NCI-H2107 treated with DMSO at 0.1 percent for 48 hours (cell line): ENCODE results near the gene MYH8.

ENCODE experiments used
- DNase-seq: peaks from one replicate; lab custom pipeline; 2025; ENCODE audit not compliant: unreplicated experiment; lab: John Stamatoyannopoulos, UW

MYH8 gene

DNA sequence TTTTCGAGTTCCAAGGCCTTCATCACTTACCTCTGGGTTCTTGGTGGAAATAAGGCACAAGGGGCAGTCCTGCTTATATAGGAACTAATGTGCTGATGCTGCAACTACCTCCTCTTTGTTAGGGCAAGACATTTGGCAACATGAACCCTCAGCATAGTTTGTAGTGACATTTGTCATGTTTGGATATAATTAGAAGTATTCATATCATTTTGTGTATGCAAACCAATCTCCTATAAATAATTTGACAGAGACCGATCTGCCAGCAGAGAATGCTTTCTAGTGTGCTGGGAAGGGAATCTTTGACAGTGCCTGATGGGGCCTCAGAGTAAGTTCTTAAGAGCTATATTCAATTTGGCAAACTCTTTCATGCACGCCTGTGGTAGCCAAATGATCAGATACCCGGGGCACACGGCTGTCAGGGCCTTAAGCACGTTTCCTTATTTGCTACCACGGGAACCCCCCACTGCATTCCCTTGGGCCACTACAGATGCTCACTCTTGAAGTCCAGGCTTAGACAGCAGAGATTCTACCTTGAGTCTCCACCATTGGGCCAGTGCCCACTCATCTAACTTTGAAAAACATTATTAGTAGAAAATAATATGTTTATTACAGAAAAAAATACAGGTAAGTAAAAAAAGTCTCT lies at the start of gene MYH8:
MYH8 (minus strand) TSS at position 51 of the 643 bp plus-strand sequence. CDS start 1,723 bp downstream, outside the sequence.
- no peak for DNase-seq

DNA sequence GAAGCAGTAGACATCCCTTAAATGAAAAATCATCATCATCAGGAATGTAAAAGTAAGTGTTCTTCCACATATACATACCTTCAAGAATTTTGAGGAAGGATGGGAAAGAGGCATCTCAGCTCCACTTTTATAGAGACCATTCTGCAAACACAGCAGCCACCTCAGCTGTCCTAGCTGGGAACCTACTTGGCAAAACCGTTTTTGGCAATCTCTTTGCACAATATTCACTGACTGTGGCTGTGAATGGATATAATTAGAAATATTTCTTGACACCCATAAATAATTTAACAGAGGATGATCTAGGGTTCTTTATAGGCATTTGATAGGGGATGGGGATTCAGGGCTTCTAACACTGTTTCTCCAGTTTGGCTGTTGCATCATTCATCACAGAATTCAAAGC lies 47.7 kb upstream of the MYH8 start, which contains the start of gene MYH4:
MYH4 (minus strand) TSS at position 101 of the 400 bp plus-strand sequence. CDS start 2,814 bp downstream, outside the sequence.
- no peak for DNase-seq

DNA sequence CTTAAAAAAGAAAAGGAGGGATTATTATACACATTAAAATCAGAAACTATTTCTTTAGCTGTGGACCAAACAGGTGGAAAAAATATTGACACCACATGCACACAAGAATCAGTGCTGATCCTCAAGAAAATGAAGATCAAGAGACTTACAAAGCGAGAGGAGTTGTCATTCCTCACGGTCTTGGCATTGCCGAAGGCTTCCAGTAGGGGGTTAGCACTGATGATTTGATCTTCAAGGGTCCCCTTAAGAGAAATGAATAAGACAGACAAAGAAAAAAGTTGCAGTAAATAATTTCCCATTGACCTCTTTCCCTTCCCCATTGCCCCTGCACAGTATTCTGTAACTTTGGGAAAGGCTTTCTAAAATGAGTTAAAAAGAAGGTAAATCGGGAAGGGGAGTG lies 41.7 kb upstream of the MYH8 start:
- DNase-seq, result no peak

DNA sequence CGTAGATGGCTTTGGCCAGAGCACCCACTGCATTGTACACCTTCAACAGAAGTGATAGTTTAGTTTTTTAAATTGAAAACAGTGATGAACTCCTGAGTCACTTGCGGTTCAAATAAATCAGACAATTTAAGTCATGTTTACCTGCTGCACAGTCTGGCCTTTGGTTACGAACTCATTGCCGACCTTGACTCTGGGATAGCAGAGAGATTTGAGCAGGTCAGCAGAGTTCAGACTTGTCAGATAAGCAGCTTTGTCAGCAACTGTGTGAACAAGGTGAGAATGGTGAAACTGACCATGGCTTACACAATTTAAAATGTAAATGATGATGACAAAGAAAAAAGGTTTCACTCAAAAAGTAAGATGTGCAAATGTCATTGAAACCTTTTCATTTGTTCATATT lies 38.3 kb upstream of the MYH8 start:
- no peak for DNase-seq

DNA sequence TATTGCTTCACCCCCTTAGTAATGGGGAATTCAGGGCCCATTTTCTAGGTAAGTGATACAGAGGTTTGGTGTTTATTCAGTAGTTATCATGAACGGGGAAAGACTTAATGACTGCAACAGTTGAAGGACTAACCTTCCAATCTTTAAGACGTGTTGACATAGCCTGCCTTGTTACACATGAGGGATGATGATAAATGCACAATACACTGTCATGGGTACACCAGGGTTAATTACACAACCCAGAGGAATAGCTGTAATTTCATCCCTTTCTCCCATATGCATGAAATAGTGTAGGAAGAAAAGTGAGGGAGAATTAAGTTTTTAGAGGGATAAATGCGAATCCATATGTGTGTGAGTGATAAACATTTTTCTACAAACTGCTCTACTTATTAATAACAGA lies 37.0 kb upstream of the MYH8 start:
- DNase-seq, result no peak

DNA sequence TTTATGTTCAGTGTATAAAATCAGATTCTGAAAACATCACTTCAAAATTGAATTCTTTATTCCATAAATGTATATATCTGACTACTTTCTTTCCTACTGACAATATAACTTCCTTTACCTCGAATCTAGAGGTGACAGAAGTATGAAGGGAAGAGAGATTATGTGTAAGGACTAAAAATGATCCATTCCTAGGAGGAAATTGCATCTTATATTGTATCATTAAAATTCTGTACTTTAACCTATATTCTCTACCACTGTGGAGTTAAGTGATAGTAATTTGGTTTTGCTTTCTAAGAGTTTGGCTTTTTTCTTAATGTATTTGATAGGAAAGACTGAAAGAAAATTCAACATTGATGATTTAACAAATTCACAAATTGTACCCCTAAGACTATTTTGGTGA lies 36.2 kb upstream of the MYH8 start:
- DNase-seq, result no peak

DNA sequence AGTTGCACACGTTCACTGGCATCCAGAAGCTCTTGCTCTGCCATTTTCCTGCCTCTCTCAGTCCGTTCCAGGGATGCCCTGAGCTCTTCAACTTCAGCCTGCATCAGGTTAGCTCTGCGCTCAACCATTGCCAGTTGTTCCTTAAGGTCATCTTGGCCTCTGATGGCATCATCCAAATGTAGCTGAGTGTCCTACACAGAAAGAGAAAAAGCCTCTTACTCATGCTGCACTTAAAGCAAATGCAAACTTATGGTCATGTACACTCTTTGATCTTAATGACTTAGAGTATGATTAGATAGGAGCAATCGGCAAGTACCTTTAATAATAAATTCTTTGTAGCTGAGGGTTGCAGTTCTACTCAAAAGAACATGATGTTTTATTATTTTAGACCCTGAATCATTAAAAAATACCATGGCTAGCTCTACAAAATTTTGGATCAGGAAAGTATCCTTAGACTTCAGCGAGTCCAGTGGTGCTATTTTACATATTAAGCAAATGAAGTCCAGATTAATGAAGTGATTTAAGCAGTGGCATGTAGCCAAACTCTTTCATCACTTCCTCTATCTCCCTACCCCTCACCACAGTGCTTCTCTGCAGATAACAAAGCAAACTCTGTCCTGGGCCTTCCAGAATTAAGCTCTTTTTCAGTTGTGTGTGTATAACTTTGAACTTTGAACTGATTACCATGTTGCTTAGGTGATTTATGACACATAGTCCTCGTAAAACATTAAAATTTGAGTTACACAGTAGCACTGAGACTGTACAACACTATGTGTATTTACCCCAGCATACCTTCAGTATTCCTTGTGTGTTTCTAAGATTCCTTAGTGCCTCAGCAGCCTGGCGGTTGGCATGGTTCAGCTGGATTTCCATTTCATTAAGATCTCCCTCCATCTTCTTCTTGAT lies 25.5 kb upstream of the MYH8 start:
- DNase-seq, result no peak

DNA sequence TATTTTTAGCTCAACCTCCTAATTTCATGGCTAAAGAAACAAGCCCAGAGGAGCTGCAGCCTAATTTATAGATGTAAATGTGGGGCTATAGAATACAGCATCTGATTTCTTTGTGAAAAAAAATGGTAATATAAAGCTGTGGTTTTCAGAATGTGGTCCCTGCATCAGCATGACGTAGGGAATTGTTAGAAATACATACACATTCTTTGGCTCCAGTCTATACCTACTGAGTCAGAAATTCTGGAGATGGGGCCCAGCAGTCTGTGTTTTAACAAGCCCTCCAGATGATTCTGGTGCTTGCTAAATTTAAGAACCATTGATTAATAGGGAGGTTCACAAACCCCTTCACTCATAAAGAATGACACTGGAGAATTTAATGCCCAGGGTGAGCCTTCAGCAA lies 18.1 kb upstream of the MYH8 start:
- no peak for DNase-seq

DNA sequence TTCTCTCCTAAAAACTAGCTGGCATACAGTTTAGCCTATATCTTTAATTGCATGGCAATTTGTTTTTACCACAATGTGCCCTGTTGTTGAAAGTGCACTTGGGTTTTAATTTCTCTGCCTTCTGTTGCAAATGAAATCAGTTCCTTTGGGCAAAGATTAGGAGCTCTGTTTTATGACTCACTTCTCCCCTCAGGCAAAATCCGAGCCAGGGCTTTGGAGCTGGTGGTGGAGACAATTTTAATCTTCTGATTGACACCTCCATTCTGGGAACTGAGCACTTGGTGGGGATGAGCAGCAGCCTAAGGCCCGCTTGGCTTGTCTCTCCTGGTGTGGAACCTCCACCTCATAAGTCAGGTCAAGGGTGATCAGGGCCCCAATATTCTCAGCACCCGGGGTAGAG lies 13.3 kb upstream of the MYH8 start:
- no peak for DNase-seq

DNA sequence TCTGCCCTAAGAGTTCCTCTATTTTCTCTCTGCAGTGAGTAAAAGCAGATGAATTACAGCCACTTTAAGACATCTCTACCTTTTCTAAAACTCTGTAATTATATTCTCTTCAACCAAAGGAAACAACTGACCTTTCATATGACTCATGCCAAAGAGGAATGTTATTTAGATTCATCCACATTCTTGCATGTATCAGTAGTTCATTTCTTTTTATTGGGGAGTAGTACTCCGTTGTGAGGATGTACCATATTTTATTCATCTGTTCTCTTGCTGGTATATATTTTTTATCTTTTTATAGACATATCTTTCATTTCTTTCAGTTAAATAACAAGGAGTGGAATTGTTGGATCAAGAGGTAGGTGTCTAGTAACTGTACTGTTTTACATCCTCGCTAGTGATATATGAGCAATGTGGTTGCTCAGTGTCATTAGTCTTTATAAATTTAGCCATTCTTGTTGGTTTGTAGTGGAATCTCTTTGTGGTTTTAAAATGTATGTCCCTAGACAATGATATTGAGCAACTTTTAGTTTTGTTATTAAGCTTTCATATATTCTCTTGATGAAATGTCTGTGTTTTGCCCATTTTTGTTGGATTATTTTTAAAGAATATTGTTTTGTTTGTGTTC lies 7.8 kb upstream of the MYH8 start:
- no peak for DNase-seq

DNA sequence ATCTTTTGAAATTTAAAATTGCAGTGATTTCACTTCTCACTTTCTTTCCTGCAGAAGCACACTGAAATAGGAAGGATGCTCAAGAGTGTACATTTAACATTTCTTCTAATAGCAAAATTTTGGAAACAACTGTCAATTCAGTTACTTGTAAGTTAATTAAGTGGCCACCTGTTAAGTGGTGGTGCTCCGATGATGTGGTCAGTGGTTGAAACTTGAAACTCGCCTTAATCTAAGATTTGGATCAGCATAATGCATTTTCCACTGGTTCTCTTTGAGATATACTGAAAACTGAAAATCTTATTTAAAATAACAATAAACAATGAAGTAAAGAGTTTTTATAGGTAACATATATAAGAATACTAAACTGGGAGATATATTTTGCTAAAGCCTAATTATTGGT lies 7.0 kb upstream of the MYH8 start:
- DNase-seq, result no peak

DNA sequence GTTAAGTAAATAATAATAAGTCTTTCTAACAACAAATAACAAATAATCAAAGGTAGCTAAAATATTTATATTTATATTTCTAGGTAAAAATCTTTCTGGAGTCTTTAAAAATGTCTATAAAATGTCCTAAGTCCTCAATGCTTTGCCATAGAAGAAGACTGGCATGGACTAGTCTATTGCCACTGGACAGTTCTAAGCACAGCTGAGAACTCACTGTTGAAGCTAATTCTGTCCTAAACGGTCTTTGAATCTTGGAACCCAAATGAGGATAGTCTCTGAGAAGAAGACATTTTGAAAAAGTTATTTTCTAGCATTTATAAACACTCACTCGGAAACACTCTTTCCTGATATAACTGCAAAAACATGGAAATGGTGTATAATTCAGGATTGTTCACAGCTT lies 539 bp downstream of the MYH8 start:
- no peak for DNase-seq

DNA sequence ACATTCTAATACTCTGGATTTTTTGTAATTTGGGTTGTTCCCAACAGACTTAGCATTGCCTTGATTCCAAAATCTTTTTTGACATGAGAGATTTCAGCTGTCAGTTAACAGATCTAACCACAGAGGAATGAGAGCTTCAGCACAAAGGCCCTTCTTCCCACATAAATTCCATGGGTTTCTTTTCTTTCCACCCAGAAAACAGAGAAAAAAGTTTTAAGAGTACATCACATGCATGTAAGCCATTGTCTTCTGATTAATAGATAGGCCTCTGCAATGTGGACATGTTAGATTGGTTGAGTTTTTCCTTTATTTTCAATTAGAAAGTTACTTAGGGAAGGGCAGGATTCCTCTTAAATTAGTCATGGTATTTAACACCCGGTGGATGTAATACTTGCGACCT lies 939 bp downstream of the MYH8 start:
- no peak for DNase-seq

DNA sequence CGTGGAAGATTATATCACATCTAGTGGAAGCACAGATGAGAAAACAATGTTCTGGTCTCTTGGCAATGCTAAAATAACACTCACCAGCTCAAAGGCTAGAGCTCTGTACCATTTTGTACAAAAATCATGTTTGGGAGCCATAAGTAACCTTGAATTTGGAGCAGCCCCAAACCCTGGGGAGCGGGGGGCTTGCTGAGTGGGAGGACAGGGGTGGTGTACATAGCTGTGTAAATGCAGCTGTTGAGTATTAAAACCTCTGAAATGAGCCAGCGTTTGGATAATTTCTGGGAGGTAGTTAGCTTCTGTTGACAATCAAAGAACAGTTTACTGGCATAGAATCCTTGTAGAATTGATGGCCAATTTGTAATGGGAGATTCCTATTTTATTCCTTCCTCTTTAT lies 4.3 kb downstream of the MYH8 start:
- DNase-seq, result no peak

DNA sequence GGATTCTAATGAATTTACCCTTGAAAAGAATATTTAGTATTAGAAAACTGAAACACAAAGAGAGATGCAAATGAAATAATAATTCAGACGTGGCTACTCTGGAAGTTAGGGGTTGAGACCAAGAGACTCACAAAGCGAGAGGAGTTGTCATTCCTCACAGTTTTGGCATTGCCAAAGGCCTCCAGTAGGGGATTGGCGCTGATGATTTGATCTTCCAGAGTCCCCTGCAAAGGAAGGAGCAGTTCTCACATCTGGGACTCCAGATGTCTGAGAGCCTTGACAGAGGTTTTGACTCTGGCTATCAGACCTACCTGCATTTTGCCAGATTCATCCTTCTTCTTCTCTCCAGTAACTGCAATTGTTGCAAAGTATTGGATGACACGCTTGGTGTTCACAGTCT lies 6.6 kb downstream of the MYH8 start:
- DNase-seq, result no peak

DNA sequence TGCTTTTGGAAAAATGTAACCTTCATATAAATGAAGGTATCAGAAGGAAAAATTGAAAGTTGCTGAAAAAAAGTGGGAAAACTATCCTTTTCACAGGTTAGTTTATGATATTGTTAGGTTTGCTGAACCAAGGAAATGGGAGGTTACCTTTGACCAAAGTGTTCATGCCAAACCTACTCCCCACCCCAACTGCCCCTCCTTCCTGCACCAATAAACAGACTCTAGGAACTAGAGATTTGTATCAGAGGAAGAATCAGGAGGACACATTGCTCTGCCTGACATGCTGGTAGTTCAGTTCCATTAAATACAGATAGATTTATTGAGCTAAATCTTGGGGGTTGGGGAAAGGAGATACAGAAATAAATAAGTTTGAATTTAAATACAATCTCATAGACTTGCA lies 18.2 kb downstream of the MYH8 start:
- DNase-seq, result no peak

DNA sequence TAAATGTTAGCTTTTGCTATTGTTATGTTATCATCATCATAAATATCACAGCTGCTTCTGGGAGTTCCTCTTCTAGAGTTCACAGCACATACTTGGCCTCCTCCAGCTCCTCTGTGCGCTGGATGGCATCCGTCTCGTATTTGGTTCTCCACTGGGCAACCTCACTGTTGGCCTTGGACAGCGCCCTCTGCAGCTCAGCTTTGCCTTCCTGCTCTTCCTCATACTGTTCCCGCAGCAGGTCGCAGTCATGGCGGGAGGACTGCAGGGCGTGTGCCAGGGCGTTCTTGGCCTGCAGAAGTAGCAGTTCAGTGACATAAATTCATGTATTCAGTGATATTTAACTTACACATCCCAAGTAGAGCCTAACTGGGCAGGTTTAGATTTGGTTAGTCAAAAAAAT lies 23.4 kb downstream of the MYH8 start:
- DNase-seq, result no peak

DNA sequence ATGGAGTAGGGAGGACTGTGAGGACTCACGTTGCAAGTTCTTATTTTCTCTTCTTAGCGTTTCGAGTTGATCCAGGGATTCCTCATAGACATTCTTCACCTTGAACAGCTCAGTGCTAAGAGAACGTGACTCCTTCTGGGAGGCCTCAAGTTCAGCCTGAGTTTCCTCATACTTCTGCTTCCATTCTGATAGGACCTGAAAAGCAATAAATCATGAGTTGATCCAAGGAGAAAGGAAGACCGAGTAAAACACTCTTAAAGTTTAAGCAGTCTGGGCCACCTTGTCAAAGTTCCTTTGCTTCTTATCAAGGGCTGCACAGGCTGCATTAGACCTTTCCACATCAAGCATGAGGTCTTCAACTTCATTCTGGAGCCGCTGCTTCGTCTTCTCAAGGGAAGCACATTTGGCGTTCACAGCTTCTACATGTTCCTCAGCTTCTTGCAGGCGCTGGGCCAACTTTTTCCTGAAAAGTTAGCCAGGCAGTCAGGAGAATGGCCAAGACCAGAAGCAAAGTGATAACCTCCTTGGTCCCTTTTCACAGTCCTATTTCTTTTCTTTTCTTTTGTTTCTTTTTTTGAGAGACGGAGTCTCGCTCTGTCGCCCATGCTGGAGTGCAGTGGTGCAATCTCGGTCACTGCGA lies 25.1 kb downstream of the MYH8 start:
- no peak for DNase-seq

DNA sequence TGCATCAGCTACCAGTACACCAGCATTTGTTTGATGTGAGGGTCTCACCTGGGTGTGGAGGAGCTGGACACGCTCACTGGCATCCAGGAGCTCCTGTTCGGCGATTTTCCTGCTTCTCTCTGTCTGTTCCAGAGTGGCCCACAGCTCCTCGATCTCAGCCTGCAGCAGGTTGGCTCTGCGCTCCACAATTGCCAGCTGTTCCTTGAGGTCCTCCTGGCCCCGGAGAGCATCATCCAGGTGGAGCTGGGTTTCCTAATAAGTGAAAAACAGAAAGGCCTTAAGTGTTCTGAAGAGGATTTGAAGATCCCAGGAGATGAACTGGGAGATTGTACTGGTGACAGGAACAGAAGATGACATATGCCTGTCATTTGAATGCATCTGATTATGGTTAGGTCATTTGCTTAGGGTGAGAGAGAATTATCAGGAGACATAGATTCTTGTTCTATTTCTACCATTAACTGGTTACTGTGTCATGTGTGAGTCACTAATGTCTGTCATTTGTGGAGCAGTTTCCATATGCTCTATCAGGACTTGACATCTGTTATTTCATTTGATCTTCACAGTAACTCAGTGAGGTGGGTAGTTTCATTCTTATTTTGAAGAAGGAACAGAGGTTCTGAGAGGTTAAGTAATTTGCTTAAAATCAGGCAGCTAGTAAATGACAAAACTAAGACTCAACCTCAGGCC lies 27.4 kb downstream of the MYH8 start:
- DNase-seq, result no peak

DNA sequence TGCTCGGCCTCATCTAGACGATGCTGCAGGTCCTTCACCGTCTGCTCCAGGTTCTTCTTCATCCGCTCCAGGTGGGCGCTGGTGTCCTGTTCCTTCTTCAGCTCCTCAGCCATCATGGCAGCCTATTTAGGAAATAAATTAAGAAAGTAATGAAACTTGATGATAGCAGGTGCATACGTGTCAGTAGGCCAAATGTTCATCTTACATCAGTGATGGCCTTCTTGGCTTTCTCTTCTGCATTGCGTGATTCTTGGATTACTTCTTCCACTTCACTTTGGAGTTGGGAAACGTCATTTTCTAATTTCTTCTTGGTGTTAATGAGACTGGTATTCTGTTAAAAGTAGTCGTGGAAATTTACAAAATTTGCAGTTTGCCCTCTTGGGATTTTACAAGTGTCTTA lies 28.9 kb downstream of the MYH8 start:
- DNase-seq, result no peak

DNA sequence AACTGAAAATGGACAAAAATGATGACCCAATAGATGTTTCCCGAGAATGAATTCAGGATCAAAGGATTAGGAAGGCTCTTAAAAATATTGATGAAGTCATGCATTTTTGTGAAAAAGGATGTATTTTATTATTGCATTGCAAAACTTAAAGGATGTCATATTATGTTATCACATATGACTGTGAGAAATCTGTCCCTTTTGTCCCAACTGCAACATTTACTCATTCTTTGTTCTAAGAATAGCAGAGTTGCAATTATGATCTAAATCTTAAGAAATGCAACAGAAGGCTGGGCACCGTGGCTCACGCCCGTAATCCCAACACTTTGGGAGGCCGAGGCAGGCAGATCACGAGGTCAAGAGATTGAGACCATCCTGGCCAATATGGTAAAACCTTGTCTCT lies 35.9 kb downstream of the MYH8 start:
- DNase-seq, result no peak
